ENCODE data around the gene HNF4A. TPM values are rescaled to one million over a fixed set of nuclear protein-coding genes. Genes with fewer than 3 reads are reported as not detected.

The HNF4A gene
- total RNA-seq, 4 donors from 2014 or later = not detected

GRCh38 chr20:44328428-44328827 is 27.1 kb upstream of the HNF4A start:
- no peak for TF ChIP-seq POLR2AphosphoS5 (IDR thresholded peaks at IDR 0.05)
- no peak for TF ChIP-seq CTCF (IDR thresholded peaks at IDR 0.05)
- no peak for TF ChIP-seq POLR2A (IDR thresholded peaks at IDR 0.05)
- TF ChIP-seq EP300 (IDR thresholded peaks at IDR 0.05) = no peak
- H3K27me3 ChIP-seq = peaks cover 31% of the 10 kb centered on the region
- H3K27ac ChIP-seq = no peak overlapping the region
- no peaks in the 10 kb centered on the region for H3K9me3 ChIP-seq
- H3K4me1 ChIP-seq = peaks cover 6% of the 10 kb centered on the region
- DNase-seq (ENCODE audit: low spot score in 2 of 2) = no peak
- WGBS = 91% methylated on average over 4 of the region's 4 CpGs
- H3K36me3 ChIP-seq = no peaks in the 10 kb centered on the region
- H3K4me3 ChIP-seq = no peak overlapping the region

GRCh38 chr20:44331201-44331600 is 24.3 kb upstream of the HNF4A start:
- no peak for DNase-seq (ENCODE audit: low spot score in 2 of 2)
- TF ChIP-seq POLR2A (IDR thresholded peaks at IDR 0.05) (no peak), CTCF (IDR thresholded peaks at IDR 0.05) (no peak), POLR2AphosphoS5 (IDR thresholded peaks at IDR 0.05) (no peak), EP300 (IDR thresholded peaks at IDR 0.05) (no peak)
- 84% methylated on average over 2 of the region's 2 CpGs for WGBS
- H3K27ac ChIP-seq = no peak overlapping the region
- peaks cover 6% of the 10 kb centered on the region for H3K4me1 ChIP-seq
- H3K9me3 ChIP-seq = no peaks in the 10 kb centered on the region
- peaks cover 42% of the 10 kb centered on the region for H3K27me3 ChIP-seq
- H3K36me3 ChIP-seq = no peaks in the 10 kb centered on the region
- no peak overlapping the region for H3K4me3 ChIP-seq

GRCh38 chr20:44334306-44334705 is 21.2 kb upstream of the HNF4A start:
- 58% methylated on average over 8 of the region's 8 CpGs for WGBS
- Histone ChIP-seq H3K4me1 (no peaks in the 10 kb centered on the region), H3K27me3 (peaks cover 38% of the 10 kb centered on the region), H3K36me3 (no peaks in the 10 kb centered on the region), H3K4me3 (no peak overlapping the region), H3K27ac (no peak overlapping the region), H3K9me3 (no peaks in the 10 kb centered on the region)
- TF ChIP-seq EP300 (IDR thresholded peaks at IDR 0.05) = no peak
- no peak for TF ChIP-seq POLR2A (IDR thresholded peaks at IDR 0.05)
- TF ChIP-seq CTCF (IDR thresholded peaks at IDR 0.05) = no peak
- no peak for TF ChIP-seq POLR2AphosphoS5 (IDR thresholded peaks at IDR 0.05)
- DNase-seq (ENCODE audit: low spot score in 2 of 2) = no peak

GRCh38 chr20:44334709-44335108 is 20.8 kb upstream of the HNF4A start:
- no peaks in the 10 kb centered on the region for H3K9me3 ChIP-seq
- no peak for DNase-seq (ENCODE audit: low spot score in 2 of 2)
- no peak overlapping the region for H3K4me3 ChIP-seq
- WGBS = 75% methylated on average over 4 of the region's 4 CpGs
- TF ChIP-seq EP300 (IDR thresholded peaks at IDR 0.05) (no peak), POLR2AphosphoS5 (IDR thresholded peaks at IDR 0.05) (no peak)
- no peaks in the 10 kb centered on the region for H3K4me1 ChIP-seq
- H3K36me3 ChIP-seq = no peaks in the 10 kb centered on the region
- peaks cover 38% of the 10 kb centered on the region for H3K27me3 ChIP-seq
- no peak overlapping the region for H3K27ac ChIP-seq

- 82% methylated on average over 2 of the region's 2 CpGs for WGBS
- no peak for TF ChIP-seq CTCF (IDR thresholded peaks at IDR 0.05)
- TF ChIP-seq POLR2A (IDR thresholded peaks at IDR 0.05) = no peak
- no peak for TF ChIP-seq EP300 (IDR thresholded peaks at IDR 0.05)
- no peak for TF ChIP-seq POLR2AphosphoS5 (IDR thresholded peaks at IDR 0.05)
- no peak overlapping the region for H3K4me3 ChIP-seq
- no peak for DNase-seq (ENCODE audit: low spot score in 2 of 2)
- H3K27me3 ChIP-seq = peaks cover 38% of the 10 kb centered on the region
- no peak overlapping the region for H3K27ac ChIP-seq
- no peaks in the 10 kb centered on the region for H3K36me3 ChIP-seq
- no peaks in the 10 kb centered on the region for H3K4me1 ChIP-seq
- H3K9me3 ChIP-seq = no peaks in the 10 kb centered on the region
Measured at GRCh38 chr20:44335675-44336074, 19.8 kb upstream of the HNF4A start.

GRCh38 chr20:44336086-44336485 is 19.4 kb upstream of the HNF4A start:
- Histone ChIP-seq H3K27ac (no peak overlapping the region), H3K36me3 (no peaks in the 10 kb centered on the region), H3K27me3 (peaks cover 35% of the 10 kb centered on the region), H3K9me3 (no peaks in the 10 kb centered on the region), H3K4me3 (no peak overlapping the region), H3K4me1 (no peaks in the 10 kb centered on the region)
- no peak for DNase-seq (ENCODE audit: low spot score in 2 of 2)
- no peak for TF ChIP-seq CTCF (IDR thresholded peaks at IDR 0.05)
- TF ChIP-seq POLR2AphosphoS5 (IDR thresholded peaks at IDR 0.05) = no peak
- TF ChIP-seq POLR2A (IDR thresholded peaks at IDR 0.05) = no peak
- TF ChIP-seq EP300 (IDR thresholded peaks at IDR 0.05) = no peak
- WGBS = 31% methylated on average over 15 of the region's 15 CpGs
